NT2/D1 (cell line): ENCODE measurements around the gene UCK2.

Source experiments
- DNase-seq: peaks from one replicate; pipeline ENCODE4 v3.0.0-alpha.2; 2011; ENCODE audit warnings: low read depth, low spot score
- H3K27me3 ChIP-seq: 2 replicates; pipeline ENCODE4 v1.6.0; 2011; ENCODE audit warnings: mild to moderate bottlenecking; ENCODE audit not compliant: insufficient read length, insufficient read depth
- H3K36me3 ChIP-seq: 2 replicates; pipeline ENCODE4 v1.6.1; 2011; ENCODE audit warnings: mild to moderate bottlenecking, low read length, mixed read lengths; ENCODE audit not compliant: insufficient read depth, insufficient read length
- H3K4me1 ChIP-seq: 2 replicates; pipeline ENCODE4 v1.5.1; 2011; ENCODE audit not compliant: insufficient read depth, insufficient read length
- H3K4me3 ChIP-seq: 2 replicates; pipeline ENCODE4 v1.5.1; 2011; ENCODE audit warnings: low read depth; ENCODE audit not compliant: insufficient read length
- H3K9ac ChIP-seq: 2 replicates; pipeline ENCODE4 v1.6.0; 2011; ENCODE audit warnings: low read depth; ENCODE audit not compliant: insufficient read length
- H3K9me3 ChIP-seq: 2 replicates; pipeline ENCODE4 v1.5.1; 2011; ENCODE audit warnings: mild to moderate bottlenecking, low read length; ENCODE audit not compliant: insufficient read depth
- SUZ12 ChIP-seq: IDR thresholded peaks from 2 replicates; pipeline ENCODE4 v1.6.1; 2011; ENCODE audit not compliant: insufficient read length, insufficient read depth; ENCODE audit errors: extremely low read depth
- YY1 ChIP-seq: IDR thresholded peaks from 2 replicates; pipeline ENCODE4 v1.6.1; 2011; ENCODE audit not compliant: insufficient read length, insufficient read depth
- ZNF274 ChIP-seq: IDR thresholded peaks from 2 replicates; pipeline ENCODE4 v1.6.1; 2011; ENCODE audit warnings: mild to moderate bottlenecking, low read depth, low read length

Gene UCK2

DNA sequence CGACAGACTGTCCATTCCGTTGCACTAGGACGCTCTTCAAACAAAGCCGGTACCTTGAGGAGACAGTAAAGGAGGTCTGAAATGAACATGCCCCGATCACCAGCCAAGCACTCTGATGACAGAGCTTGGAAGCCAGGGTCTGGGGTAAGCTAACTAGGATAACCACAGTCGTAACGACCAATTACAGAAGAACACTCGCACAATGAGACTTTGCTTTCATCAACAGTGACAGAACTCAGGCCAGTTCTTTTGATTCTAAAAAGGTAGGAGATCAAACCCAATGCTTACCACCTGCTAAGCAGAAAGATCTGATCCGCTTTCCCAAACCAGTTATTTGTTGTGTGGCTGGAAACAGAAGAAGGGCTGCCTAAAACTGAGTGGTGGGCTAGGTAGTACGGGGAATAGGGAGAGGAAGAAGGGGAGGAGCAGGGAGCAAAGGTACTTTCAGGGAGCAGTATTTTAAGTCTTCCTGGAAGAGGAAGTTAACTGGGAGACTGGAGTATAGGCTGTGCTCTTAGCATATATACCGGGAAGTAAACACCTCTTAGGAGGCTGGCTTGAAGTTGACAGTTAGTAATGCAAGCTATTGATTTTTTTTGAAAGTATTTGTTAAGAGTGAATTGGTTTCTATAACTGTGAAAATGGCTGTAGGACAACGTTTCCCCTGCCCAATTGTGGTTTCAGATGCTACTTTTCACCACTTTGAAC is 38.4 kb downstream of the UCK2 start:
- Histone ChIP-seq H3K9me3 (no peaks in the 10 kb centered on the region), H3K4me3 (no peak overlapping the region), H3K36me3 (peaks cover 24% of the 10 kb centered on the region), H3K27me3 (no peaks in the 10 kb centered on the region), H3K4me1 (no peaks in the 10 kb centered on the region), H3K9ac (no peak overlapping the region)
- no peak for DNase-seq
- TF ChIP-seq SUZ12 = no peak
- no peak for TF ChIP-seq YY1
- TF ChIP-seq ZNF274 = no peak

DNA sequence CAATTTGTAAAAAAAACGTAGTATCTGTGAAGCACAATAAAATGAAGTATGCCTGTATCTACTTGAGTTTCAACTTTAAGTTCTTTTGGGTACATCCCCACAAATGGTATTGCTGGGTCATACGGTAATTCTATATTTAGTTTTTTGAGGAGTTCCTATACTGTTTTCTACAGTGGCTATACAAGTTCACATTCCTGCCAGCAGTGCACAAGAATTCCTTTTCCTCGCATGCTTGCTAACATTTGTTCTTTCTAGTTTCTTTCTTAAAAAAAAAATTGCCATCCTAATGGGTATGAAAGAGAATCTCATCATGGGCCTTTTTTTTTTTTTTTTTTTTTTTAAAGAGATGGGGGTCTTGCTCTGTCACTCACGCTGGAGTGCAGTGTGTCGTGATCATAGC is 41.9 kb downstream of the UCK2 start:
- no peak overlapping the region for H3K9ac ChIP-seq
- no peaks in the 10 kb centered on the region for H3K27me3 ChIP-seq
- DNase-seq = no peak
- H3K4me3 ChIP-seq = no peak overlapping the region
- TF ChIP-seq SUZ12 (no peak), ZNF274 (no peak), YY1 (no peak)
- H3K9me3 ChIP-seq = peaks cover 35% of the 10 kb centered on the region
- H3K36me3 ChIP-seq = peaks cover 26% of the 10 kb centered on the region
- no peaks in the 10 kb centered on the region for H3K4me1 ChIP-seq

DNA sequence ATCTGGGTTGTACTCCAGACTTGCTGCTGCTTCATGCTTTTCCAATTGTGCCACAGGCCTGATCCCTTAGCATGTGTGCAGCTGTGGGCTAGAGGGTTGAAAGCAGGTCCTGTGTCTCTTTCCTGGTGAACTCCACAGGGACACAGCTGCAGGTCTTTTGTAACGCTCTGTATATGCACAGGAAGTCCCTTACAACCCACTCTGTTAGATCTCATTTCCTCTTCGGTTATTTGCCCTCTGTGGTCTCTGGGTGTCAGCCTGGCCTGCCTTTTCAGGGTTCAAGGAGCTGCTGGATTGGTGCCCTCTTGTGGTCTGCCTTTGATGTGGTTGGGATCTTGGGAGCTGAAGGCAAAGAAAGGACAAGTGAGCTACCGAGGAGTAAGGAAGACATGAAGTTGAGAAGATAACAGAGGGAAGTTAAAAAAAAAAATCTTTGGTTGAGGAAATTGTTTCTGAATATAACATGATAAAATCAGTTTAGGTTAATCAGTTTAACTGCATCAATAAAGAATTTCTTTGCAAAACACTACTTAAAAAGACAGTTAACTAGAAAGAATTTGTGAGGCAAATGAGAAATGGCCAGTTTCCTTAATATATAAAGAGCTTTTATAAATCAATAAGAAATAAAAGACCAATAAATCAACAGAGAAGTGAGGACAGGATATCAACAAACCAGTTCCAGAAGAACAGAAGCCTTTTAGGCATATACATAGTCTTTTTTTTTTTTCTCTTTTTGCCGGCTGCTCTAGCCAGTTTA is 44.1 kb downstream of the UCK2 start:
- H3K4me3 ChIP-seq = no peak overlapping the region
- H3K27me3 ChIP-seq = no peaks in the 10 kb centered on the region
- peaks cover 17% of the 10 kb centered on the region for H3K36me3 ChIP-seq
- no peak for DNase-seq
- no peaks in the 10 kb centered on the region for H3K4me1 ChIP-seq
- no peak overlapping the region for H3K9ac ChIP-seq
- TF ChIP-seq SUZ12 = no peak
- no peak for TF ChIP-seq YY1
- no peak for TF ChIP-seq ZNF274
- H3K9me3 ChIP-seq = peaks cover 47% of the 10 kb centered on the region

GRCh38 chr1:165873481-165873880 is 46.1 kb downstream of the UCK2 start:
- no peaks in the 10 kb centered on the region for H3K4me1 ChIP-seq
- TF ChIP-seq ZNF274 (no peak), SUZ12 (no peak), YY1 (no peak)
- DNase-seq = no peak
- H3K36me3 ChIP-seq = peaks cover 23% of the 10 kb centered on the region
- H3K9ac ChIP-seq = no peak overlapping the region
- no peak overlapping the region for H3K4me3 ChIP-seq
- no peaks in the 10 kb centered on the region for H3K27me3 ChIP-seq
- peaks cover 63% of the 10 kb centered on the region for H3K9me3 ChIP-seq

GRCh38 chr1:165874643-165875042 is 47.2 kb downstream of the UCK2 start:
- peaks cover 67% of the 10 kb centered on the region for H3K9me3 ChIP-seq
- TF ChIP-seq SUZ12 (no peak), ZNF274 (no peak), YY1 (no peak)
- peaks cover 27% of the 10 kb centered on the region for H3K36me3 ChIP-seq
- H3K9ac ChIP-seq = no peak overlapping the region
- no peak for DNase-seq
- H3K27me3 ChIP-seq = no peaks in the 10 kb centered on the region
- H3K4me1 ChIP-seq = no peaks in the 10 kb centered on the region
- H3K4me3 ChIP-seq = no peak overlapping the region

- Histone ChIP-seq H3K9me3 (peaks cover 67% of the 10 kb centered on the region), H3K4me3 (no peak overlapping the region), H3K4me1 (no peaks in the 10 kb centered on the region), H3K36me3 (peaks cover 27% of the 10 kb centered on the region), H3K27me3 (no peaks in the 10 kb centered on the region), H3K9ac (no peak overlapping the region)
- no peak for TF ChIP-seq ZNF274
- no peak for TF ChIP-seq SUZ12
- no peak for TF ChIP-seq YY1
- DNase-seq = no peak
Measured at GRCh38 chr1:165875171-165875570, 47.8 kb downstream of the UCK2 start.

- Histone ChIP-seq H3K4me3 (no peak overlapping the region), H3K36me3 (peaks cover 27% of the 10 kb centered on the region), H3K4me1 (no peaks in the 10 kb centered on the region), H3K9me3 (peaks cover 67% of the 10 kb centered on the region), H3K27me3 (no peaks in the 10 kb centered on the region), H3K9ac (no peak overlapping the region)
- TF ChIP-seq YY1 = no peak
- no peak for TF ChIP-seq SUZ12
- DNase-seq = no peak
Measured at GRCh38 chr1:165875604-165876003, 48.2 kb downstream of the UCK2 start.
